HepG2 (cell line): ENCODE measurements around the gene TRIM59.

ENCODE experiments used
- CBX5 ChIP-seq: sonication (generic); formaldehyde crosslinking; IDR thresholded peaks from 2 replicates; pipeline ENCODE4 v1.4.0; 2020; ENCODE audit warnings: missing genetic modification reagents, borderline replicate concordance
- CTCF ChIP-seq: sonication (generic); formaldehyde crosslinking; IDR thresholded peaks from 2 replicates; pipeline ENCODE4 v1.5.0; 2020; ENCODE audit warnings: mild to moderate bottlenecking, missing genetic modification reagents, moderate library complexity
- HDAC1 ChIP-seq: sonication (generic); formaldehyde crosslinking; IDR thresholded peaks from 2 replicates; pipeline ENCODE4 v1.5.1; 2020; ENCODE audit warnings: mild to moderate bottlenecking, missing genetic modification reagents
- NR1H2 ChIP-seq: sonication (generic); formaldehyde crosslinking; IDR thresholded peaks from 2 replicates; pipeline ENCODE4 v1.8.1; 2022; ENCODE audit warnings: low read depth, missing genetic modification reagents, borderline replicate concordance
- YY1 ChIP-seq: IDR thresholded peaks from 2 replicates; pipeline ENCODE4 v1.6.1; 2011; ENCODE audit warnings: low read length, low read depth, moderate library complexity, mild to moderate bottlenecking; ENCODE audit not compliant: insufficient read depth, insufficient replicate concordance
- ZFP91 ChIP-seq: sonication (generic); formaldehyde crosslinking; IDR thresholded peaks from 2 replicates; pipeline ENCODE4 v1.9.0; 2022; ENCODE audit warnings: missing genetic modification reagents, mild to moderate bottlenecking, borderline replicate concordance
- ZNF124 ChIP-seq: sonication (generic); formaldehyde crosslinking; IDR thresholded peaks from 2 replicates; pipeline ENCODE4 v1.4.0; 2020; ENCODE audit warnings: missing genetic modification reagents
- ZNF557 ChIP-seq: sonication (generic); formaldehyde crosslinking; IDR thresholded peaks from 2 replicates; pipeline ENCODE4 v1.4.0; 2020; ENCODE audit warnings: missing genetic modification reagents

GRCh38 chr3:160392798-160393197, 56.8 kb downstream of the TRIM59 start:
- TF ChIP-seq CBX5 (no peak), YY1 (no peak), NR1H2 (no peak), ZNF557 (CRISPR knock-in tag) (no peak), CTCF (CRISPR knock-in tag) (no peak), HDAC1 (no peak), ZNF124 (CRISPR knock-in tag) (no peak), ZFP91 (CRISPR knock-in tag) (no peak)
